H9 (cell line): Measurements from ENCODE around the gene GGTLC2. TPM values are rescaled to one million over a fixed set of nuclear protein-coding genes. Genes with fewer than 3 reads are reported as not detected.

Experiments
- DNase-seq: peaks from one replicate; pipeline ENCODE4 v3.0.0-alpha.2; 2017
- H2AFZ ChIP-seq: one replicate; pipeline ENCODE4 v1.6.1; 2013; ENCODE audit warnings: mild to moderate bottlenecking, low read length, control low read depth, moderate library complexity
- H2AK5ac ChIP-seq: 2 replicates; pipeline ENCODE4 v1.6.1; 2013; ENCODE audit warnings: low read length, control low read depth, mixed read lengths; ENCODE audit not compliant: insufficient read length
- H2BK120ac ChIP-seq: one replicate; pipeline ENCODE4 v1.6.1; 2013; ENCODE audit warnings: low read depth, mild to moderate bottlenecking, low read length, control low read depth, inconsistent platforms; ENCODE audit not compliant: poor library complexity, severe bottlenecking
- H2BK12ac ChIP-seq: 2 replicates; pipeline ENCODE4 v1.6.1; 2013; ENCODE audit warnings: low read length, control low read depth, mixed read lengths, low read depth; ENCODE audit not compliant: insufficient read length
- H2BK15ac ChIP-seq: 2 replicates; pipeline ENCODE4 v1.6.1; 2013; ENCODE audit warnings: low read depth, low read length, control low read depth
- H2BK20ac ChIP-seq: one replicate; pipeline ENCODE4 v1.6.1; 2013; ENCODE audit warnings: low read depth, mild to moderate bottlenecking, low read length, control low read depth, inconsistent platforms; ENCODE audit not compliant: poor library complexity, severe bottlenecking
- H2BK5ac ChIP-seq: 2 replicates; pipeline ENCODE4 v1.6.1; 2013; ENCODE audit warnings: low read length, control low read depth, mixed read lengths; ENCODE audit not compliant: insufficient read length
- H3K14ac ChIP-seq: 2 replicates; pipeline ENCODE4 v1.6.1; 2013; ENCODE audit warnings: low read length, control low read depth; ENCODE audit not compliant: insufficient read depth
- H3K18ac ChIP-seq: 2 replicates; pipeline ENCODE4 v1.6.1; 2013; ENCODE audit warnings: low read depth, mild to moderate bottlenecking, mixed read lengths, low read length, control low read depth; ENCODE audit not compliant: insufficient read length
- H3K23ac ChIP-seq: 2 replicates; pipeline ENCODE4 v1.6.1; 2013; ENCODE audit warnings: low read length, control low read depth, mixed read lengths, low read depth; ENCODE audit not compliant: insufficient read length
- H3K23me2 ChIP-seq: 2 replicates; pipeline ENCODE4 v1.6.1; 2013; ENCODE audit warnings: low read depth, mild to moderate bottlenecking, mixed read lengths, low read length, control low read depth; ENCODE audit not compliant: insufficient read length, poor library complexity, severe bottlenecking
- H3K27ac ChIP-seq: 2 replicates; pipeline ENCODE4 v1.5.1; 2013; ENCODE audit warnings: low read length, control low read depth, mixed read lengths, low read depth; ENCODE audit not compliant: insufficient read length
- H3K27me3 ChIP-seq: 2 replicates; pipeline ENCODE4 v1.6.1; 2013; ENCODE audit warnings: low read length, control low read depth, inconsistent platforms; ENCODE audit not compliant: insufficient read depth
- H3K4ac ChIP-seq: 2 replicates; pipeline ENCODE4 v1.6.1; 2013; ENCODE audit warnings: low read depth, mild to moderate bottlenecking, control low read depth, inconsistent platforms, low read length, moderate library complexity
- H3K4me1 ChIP-seq: 2 replicates; pipeline ENCODE4 v1.6.1; 2013; ENCODE audit warnings: low read length, control low read depth, inconsistent platforms; ENCODE audit not compliant: insufficient read depth
- H3K4me2 ChIP-seq: 2 replicates; pipeline ENCODE4 v1.6.1; 2013; ENCODE audit warnings: low read length, control low read depth, mixed read lengths; ENCODE audit not compliant: insufficient read length, insufficient read depth
- H3K56ac ChIP-seq: 2 replicates; pipeline ENCODE4 v1.6.1; 2013; ENCODE audit warnings: low read depth, mild to moderate bottlenecking, mixed read lengths, low read length, control low read depth; ENCODE audit not compliant: insufficient read length
- H3K79me1 ChIP-seq: 2 replicates; pipeline ENCODE4 v1.6.1; 2013; ENCODE audit warnings: low read depth, mild to moderate bottlenecking, moderate library complexity, low read length, control low read depth, inconsistent platforms; ENCODE audit not compliant: insufficient read depth, poor library complexity, severe bottlenecking
- H3K79me2 ChIP-seq: 2 replicates; pipeline ENCODE4 v1.6.1; 2013; ENCODE audit warnings: low read length, control low read depth, inconsistent platforms; ENCODE audit not compliant: insufficient read depth
- H3K9ac ChIP-seq: 2 replicates; pipeline ENCODE4 v1.6.1; 2013; ENCODE audit warnings: low read length, control low read depth, mixed read lengths; ENCODE audit not compliant: insufficient read length; ENCODE audit errors: extremely low read depth
- H3K9me3 ChIP-seq: one replicate; pipeline ENCODE4 v1.6.1; 2013; ENCODE audit warnings: low read depth, low read length, inconsistent platforms; ENCODE audit not compliant: control insufficient read depth
- H3T11ph ChIP-seq: one replicate; pipeline ENCODE4 v1.6.1; 2013; ENCODE audit warnings: mild to moderate bottlenecking, low read length, control low read depth, inconsistent platforms
- H4K20me1 ChIP-seq: one replicate; pipeline ENCODE4 v1.6.1; 2013; ENCODE audit not compliant: control insufficient read depth, insufficient read length, insufficient read depth
- H4K5ac ChIP-seq: 2 replicates; pipeline ENCODE4 v1.6.1; 2013; ENCODE audit warnings: low read depth, mild to moderate bottlenecking, mixed read lengths, low read length, control low read depth; ENCODE audit not compliant: insufficient read length
- H4K8ac ChIP-seq: replicated peaks from 2 replicates; pipeline ENCODE4 v1.6.1; 2013; ENCODE audit warnings: low read length, control low read depth, mixed read lengths, low read depth; ENCODE audit not compliant: insufficient read length
- H4K91ac ChIP-seq: 2 replicates; pipeline ENCODE4 v1.6.1; 2013; ENCODE audit warnings: low read depth, mild to moderate bottlenecking, moderate library complexity, mixed read lengths, low read length, control low read depth; ENCODE audit not compliant: insufficient read length
- H3K27ac Mint-ChIP-seq, 3 experiments: 2 replicates in 2 of 3; 3 replicates in 1 of 3; pipeline ENCODE4 v1.8.0; 2020 to 2021; ENCODE audit warnings: mixed read lengths in 3 of 3, mild to moderate bottlenecking in 1 of 3, moderate library complexity in 1 of 3
- H3K27me3 Mint-ChIP-seq: 2 replicates; pipeline ENCODE4 v1.8.0; 2021; ENCODE audit warnings: low read depth, mild to moderate bottlenecking, moderate library complexity, mixed read lengths
- H3K36me3 Mint-ChIP-seq, 3 experiments: 2 replicates in 2 of 3; 3 replicates in 1 of 3; pipeline ENCODE4 v1.8.0; 2020 to 2021; ENCODE audit warnings: low read depth in 3 of 3, mixed read lengths in 3 of 3; ENCODE audit not compliant: insufficient read depth in 1 of 3
- H3K4me1 Mint-ChIP-seq, 2 experiments: 2 replicates each; pipeline ENCODE4 v1.8.0; 2020; ENCODE audit warnings: mixed read lengths in 2 of 2
- H3K4me3 Mint-ChIP-seq, 2 experiments: 2 replicates in 1 of 2; 3 replicates in 1 of 2; pipeline ENCODE4 v1.8.0; 2020 to 2021; ENCODE audit warnings: mild to moderate bottlenecking in 2 of 2, mixed read lengths in 2 of 2, moderate library complexity in 1 of 2
- H3K9me3 Mint-ChIP-seq, 2 experiments: 2 replicates in 1 of 2; 3 replicates in 1 of 2; pipeline ENCODE4 v1.8.0; 2020; ENCODE audit warnings: mild to moderate bottlenecking in 2 of 2, mixed read lengths in 2 of 2, moderate library complexity in 1 of 2
- CTCF ChIP-seq: fragments of 200-600 bp; sonication (generic); conservative IDR thresholded peaks from 3 replicates; pipeline ENCODE4 v1.8.0; 2021; ENCODE audit warnings: antibody characterized with exemption, mild to moderate bottlenecking
- WGBS: extraction: QIAGEN DNeasy Blood & Tissue Kit; methylation state at CpG from one replicate; pipeline ENCODE4 v1.1.7; 2013; ENCODE audit warnings: missing lambda C conversion rate, low lambda C conversion rate, mixed read lengths; ENCODE audit not compliant: insufficient read length; ENCODE audit errors: extremely low coverage; 5-methylcytosine and 5-hydroxymethylcytosine counted together
- total RNA-seq: library from RNA; stranded (reverse); gene quantifications from 2 replicates; pipeline ENCODE4 v1.2.1, GENCODE V29; 2021

The GGTLC2 gene
- total RNA-seq, 1 experiment from 2014 or later = not detected

- no peak overlapping the region for H3K56ac ChIP-seq
- no peak overlapping the region for H3T11ph ChIP-seq
- Mint-ChIP-seq H3K27ac (no peak overlapping the region), H3K36me3 (no peaks in the 10 kb centered on the region), H3K9me3 (peaks cover 3 to 10% of the 10 kb centered on the region in 2 experiments; a peak in 4 of 5 replicates), H3K27me3 (peaks cover 96% of the 10 kb centered on the region), H3K4me1 (no peaks in the 10 kb centered on the region), H3K4me3 (no peak overlapping the region)
- H2BK12ac ChIP-seq = no peak overlapping the region
- DNase-seq = no peak
- no peak overlapping the region for H3K9ac ChIP-seq
- H3K79me2 ChIP-seq = no peaks in the 10 kb centered on the region
- TF ChIP-seq CTCF = no peak
- no peaks in the 10 kb centered on the region for H3K4me1 ChIP-seq
- H3K4ac ChIP-seq = no peak overlapping the region
- no peak overlapping the region for H3K18ac ChIP-seq
- peaks cover 9% of the 10 kb centered on the region; the same call in 1 of the 2 replicates for H3K27me3 ChIP-seq
- no CpG with 5 or more reads among the region's 3 CpGs for WGBS
- H3K14ac ChIP-seq = no peak overlapping the region
- no peak overlapping the region for H2BK120ac ChIP-seq
- no peaks in the 10 kb centered on the region for H4K20me1 ChIP-seq
- H3K23ac ChIP-seq = no peak overlapping the region
- no peaks in the 10 kb centered on the region for H3K79me1 ChIP-seq
- H3K4me2 ChIP-seq = no peak overlapping the region
- no peak overlapping the region for H2BK15ac ChIP-seq
- H2BK5ac ChIP-seq = no peak overlapping the region
- H3K9me3 ChIP-seq = no peaks in the 10 kb centered on the region
- no peak overlapping the region for H2AK5ac ChIP-seq
- H4K8ac ChIP-seq = no peak overlapping the region
- H4K91ac ChIP-seq = no peak overlapping the region
- H2AFZ ChIP-seq = no peak overlapping the region
- no peaks in the 10 kb centered on the region for H3K23me2 ChIP-seq
- no peak overlapping the region for H4K5ac ChIP-seq
- no peak overlapping the region for H2BK20ac ChIP-seq
- H3K27ac ChIP-seq = no peak overlapping the region
These were observed 36.9 kb downstream of the GGTLC2 start for GRCh38 chr22:22681221-22681739.
